Measurements from ENCODE around the gene MRPL49. TPM values are rescaled to one million over a fixed set of nuclear protein-coding genes. Genes with fewer than 3 reads are reported as not detected.

MRPL49 gene
- total and polyA plus RNA-seq, 9 of the 15 experiments (the other 6 are each of a cell fraction or from before 2014, with no cell fraction given) = 74.3 to 132 (median 91.2) TPM

- TF ChIP-seq ZBTB33 (CRISPR knock-in tag; IDR thresholded peaks at IDR 0.05) (0 out of 2 replicates have a peak, but pooled peaks have one; percentile 7), ZBED1 (IDR thresholded peaks at IDR 0.05) (no peak), HDAC6 (IDR thresholded peaks at IDR 0.05; ENCODE audit: low read depth, low read length) (peak; percentile 47; the same call in 1 of the 2 replicates), EP400 (IDR thresholded peaks at IDR 0.05) (peak; percentile 54; the same call in 1 of the 2 replicates), TBL1XR1 (IDR thresholded peaks at IDR 0.05; ENCODE audit: low read length in 2 of 2) (peak in 1 of 2 experiments; percentile 12; a peak in 1 of 4 replicates), MLLT1 (IDR thresholded peaks at IDR 0.05) (peak in 1 of 2 experiments; percentile 59; a peak in 1 of 4 replicates), SIN3A (IDR thresholded peaks at IDR 0.05; ENCODE audit: borderline replicate concordance in 2 of 2, control insufficient read depth in 1 of 2, low read depth in 2 of 2, low read length in 2 of 2) (peak in 1 of 2 experiments; percentile 82; a peak in 2 of 4 replicates), HDAC8 (tag; IDR thresholded peaks at IDR 0.05) (no peak), RBFOX2 (IDR thresholded peaks at IDR 0.05; ENCODE audit: low read depth, low read length) (peak; percentile 100), E2F1 (CRISPR knock-in tag; IDR thresholded peaks at IDR 0.05) (peak; percentile 58), RB1 (IDR thresholded peaks at IDR 0.05; ENCODE audit: low read depth) (peak; percentile 63; the same call in 1 of the 2 replicates), TOE1 (IDR thresholded peaks at IDR 0.05; ENCODE audit: borderline replicate concordance) (peak; percentile 30; the same call in 1 of the 2 replicates), TOE1 (CRISPR knock-in tag; IDR thresholded peaks at IDR 0.05; ENCODE audit: borderline replicate concordance, low read depth) (0 out of 2 replicates have a peak, but pooled peaks have one; percentile 14)
- TF ChIP-seq, protein P1, sequence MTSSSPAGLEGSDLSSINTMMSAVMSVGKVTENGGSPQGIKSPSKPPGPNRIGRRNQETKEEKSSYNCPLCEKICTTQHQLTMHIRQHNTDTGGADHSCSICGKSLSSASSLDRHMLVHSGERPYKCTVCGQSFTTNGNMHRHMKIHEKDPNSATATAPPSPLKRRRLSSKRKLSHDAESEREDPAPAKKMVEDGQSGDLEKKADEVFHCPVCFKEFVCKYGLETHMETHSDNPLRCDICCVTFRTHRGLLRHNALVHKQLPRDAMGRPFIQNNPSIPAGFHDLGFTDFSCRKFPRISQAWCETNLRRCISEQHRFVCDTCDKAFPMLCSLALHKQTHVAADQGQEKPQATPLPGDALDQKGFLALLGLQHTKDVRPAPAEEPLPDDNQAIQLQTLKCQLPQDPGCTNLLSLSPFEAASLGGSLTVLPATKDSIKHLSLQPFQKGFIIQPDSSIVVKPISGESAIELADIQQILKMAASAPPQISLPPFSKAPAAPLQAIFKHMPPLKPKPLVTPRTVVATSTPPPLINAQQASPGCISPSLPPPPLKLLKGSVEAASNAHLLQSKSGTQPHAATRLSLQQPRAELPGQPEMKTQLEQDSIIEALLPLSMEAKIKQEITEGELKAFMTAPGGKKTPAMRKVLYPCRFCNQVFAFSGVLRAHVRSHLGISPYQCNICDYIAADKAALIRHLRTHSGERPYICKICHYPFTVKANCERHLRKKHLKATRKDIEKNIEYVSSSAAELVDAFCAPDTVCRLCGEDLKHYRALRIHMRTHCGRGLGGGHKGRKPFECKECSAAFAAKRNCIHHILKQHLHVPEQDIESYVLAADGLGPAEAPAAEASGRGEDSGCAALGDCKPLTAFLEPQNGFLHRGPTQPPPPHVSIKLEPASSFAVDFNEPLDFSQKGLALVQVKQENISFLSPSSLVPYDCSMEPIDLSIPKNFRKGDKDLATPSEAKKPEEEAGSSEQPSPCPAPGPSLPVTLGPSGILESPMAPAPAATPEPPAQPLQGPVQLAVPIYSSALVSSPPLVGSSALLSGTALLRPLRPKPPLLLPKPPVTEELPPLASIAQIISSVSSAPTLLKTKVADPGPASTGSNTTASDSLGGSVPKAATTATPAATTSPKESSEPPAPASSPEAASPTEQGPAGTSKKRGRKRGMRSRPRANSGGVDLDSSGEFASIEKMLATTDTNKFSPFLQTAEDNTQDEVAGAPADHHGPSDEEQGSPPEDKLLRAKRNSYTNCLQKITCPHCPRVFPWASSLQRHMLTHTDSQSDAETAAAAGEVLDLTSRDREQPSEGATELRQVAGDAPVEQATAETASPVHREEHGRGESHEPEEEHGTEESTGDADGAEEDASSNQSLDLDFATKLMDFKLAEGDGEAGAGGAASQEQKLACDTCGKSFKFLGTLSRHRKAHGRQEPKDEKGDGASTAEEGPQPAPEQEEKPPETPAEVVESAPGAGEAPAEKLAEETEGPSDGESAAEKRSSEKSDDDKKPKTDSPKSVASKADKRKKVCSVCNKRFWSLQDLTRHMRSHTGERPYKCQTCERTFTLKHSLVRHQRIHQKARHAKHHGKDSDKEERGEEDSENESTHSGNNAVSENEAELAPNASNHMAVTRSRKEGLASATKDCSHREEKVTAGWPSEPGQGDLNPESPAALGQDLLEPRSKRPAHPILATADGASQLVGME (CRISPR knock-in tag; IDR thresholded peaks at IDR 0.05) = no peak
Measured at GRCh38 chr11:65170058-65170534, 48.0 kb downstream of the MRPL49 start, which contains the start of gene SPDYC (continued).
